GM12878 (cell line): Measurements from ENCODE around the gene ZNF772. TPM values are rescaled to one million over a fixed set of nuclear protein-coding genes. Genes with fewer than 3 reads are reported as not detected.

Source experiments
- ATAC-seq: fragments of 200-7000 bp; cut with Tn5 transposase; 3 replicates; pipeline ENCODE4 v1.9.1; 2020; ENCODE audit warnings: mild to moderate bottlenecking, moderate library complexity
- BruUV-seq: library from RNA; stranded (reverse); fragments of 400-500 nt; replicated peaks from 2 replicates; lab custom pipeline; 2021; lab: Mats Ljungman, UMichigan
- CTCF ChIA-PET: fragments of 300-600 bp; sonication (Branson Sonifier 250); formaldehyde crosslinking; extraction: SDS; loops from one replicate; lab custom pipeline; 2021; ENCODE audit warnings: inconsistent platforms; lab: Yijun Ruan, JAX
- POLR2A ChIA-PET: fragments of 350-600 bp; formaldehyde crosslinking; extraction: SDS; loops from one replicate; lab custom pipeline; 2021; ENCODE audit warnings: inconsistent platforms; lab: Charles Lee
- RAD21 ChIA-PET: fragments of 300-600 bp; sonication (Branson Sonifier 250); formaldehyde crosslinking; loops from one replicate; lab custom pipeline; 2023; ENCODE audit warnings: antibody characterized with exemption; ENCODE audit not compliant: unreplicated experiment; lab: Charles Lee
- SMC1A ChIA-PET: fragments of 300-600 bp; sonication (Branson Sonifier 250); formaldehyde crosslinking; loops from one replicate; lab custom pipeline; 2023; ENCODE audit not compliant: unreplicated experiment, uncharacterized antibody; lab: Charles Lee
- DNase-seq: peaks from one replicate; pipeline ENCODE4 v3.0.0-alpha.2; 2011; ENCODE audit warnings: low read depth, low spot score
- FAIRE-seq: peaks from 3 replicates; lab custom pipeline; 2011; peaks lifted over from hg19 to GRCh38; lab: Jason Lieb, UNC
- H2AFZ ChIP-seq: 2 replicates; pipeline ENCODE4 v1.6.0; 2011; ENCODE audit warnings: low read depth, low read length, control low read depth; ENCODE audit not compliant: control insufficient read depth
- H3K27ac ChIP-seq: 2 replicates; pipeline ENCODE4 v1.5.1; 2011; ENCODE audit warnings: control low read depth; ENCODE audit not compliant: control insufficient read depth, insufficient read depth
- H3K27me3 ChIP-seq, 2 experiments: replicated peaks in 1 of 2; 2 replicates each; pipeline versions ENCODE4 v1.6.0 to v1.6.1; 2011; ENCODE audit warnings: low read length in 1 of 2; ENCODE audit not compliant: control insufficient read depth in 2 of 2, insufficient read depth in 2 of 2
- H3K36me3 ChIP-seq, 2 experiments: 2 replicates each; pipeline ENCODE4 v1.5.1; 2011; ENCODE audit warnings: low read length in 1 of 2; ENCODE audit not compliant: control insufficient read depth in 2 of 2, insufficient read depth in 2 of 2
- H3K4me1 ChIP-seq: 2 replicates; pipeline ENCODE4 v1.6.1; 2011; ENCODE audit warnings: mild to moderate bottlenecking, low read length, moderate library complexity, mixed read lengths; ENCODE audit not compliant: control insufficient read depth, insufficient read depth
- H3K4me2 ChIP-seq: 2 replicates; pipeline ENCODE4 v1.6.0; 2011; ENCODE audit warnings: control low read depth; ENCODE audit not compliant: control insufficient read depth, insufficient read depth
- H3K4me3 ChIP-seq: fragments of 200-600 bp; sonication (generic); 2 replicates; pipeline ENCODE4 v1.5.1; 2016
- H3K79me2 ChIP-seq: 2 replicates; pipeline ENCODE4 v1.6.0; 2011; ENCODE audit warnings: low read length; ENCODE audit not compliant: control insufficient read depth, insufficient read depth
- H3K9ac ChIP-seq: 2 replicates; pipeline ENCODE4 v1.8.0; 2011; ENCODE audit warnings: low read length, control low read depth, mixed read lengths; ENCODE audit not compliant: control insufficient read depth, insufficient read depth
- H3K9me3 ChIP-seq: replicated peaks from 3 replicates; pipeline ENCODE4 v1.5.1; 2011; ENCODE audit warnings: mild to moderate bottlenecking, low read length; ENCODE audit not compliant: control insufficient read depth, insufficient read depth
- H4K20me1 ChIP-seq: 2 replicates; pipeline ENCODE4 v1.6.0; 2011; ENCODE audit not compliant: control insufficient read depth, insufficient read depth
- BCL11A ChIP-seq: IDR thresholded peaks from 2 replicates; pipeline ENCODE4 v1.6.1; 2011; ENCODE audit warnings: low read depth, low read length
- CREB1 ChIP-seq: IDR thresholded peaks from 2 replicates; pipeline ENCODE4 v1.6.1; 2012; ENCODE audit warnings: low read depth, mild to moderate bottlenecking, inconsistent platforms
- IKZF1 ChIP-seq: fragments of 450-650 bp; conservative IDR thresholded peaks from 2 replicates; pipeline ENCODE4 v1.6.1; 2017; ENCODE audit warnings: antibody characterized with exemption, mild to moderate bottlenecking
- JUND ChIP-seq: IDR thresholded peaks from 2 replicates; pipeline ENCODE4 v1.6.1; 2012; ENCODE audit warnings: low read depth, mild to moderate bottlenecking, low read length, improper control_type of control experiment, moderate library complexity
- LARP7 ChIP-seq: fragments of 450-650 bp; IDR thresholded peaks from 2 replicates; pipeline ENCODE4 v1.6.1; 2017; ENCODE audit warnings: mild to moderate bottlenecking
- MTA2 ChIP-seq: fragments of 450-650 bp; IDR thresholded peaks from 2 replicates; pipeline ENCODE4 v1.6.1; 2016; ENCODE audit warnings: low read depth, mild to moderate bottlenecking, moderate library complexity
- NFXL1 ChIP-seq: fragments of 450-650 bp; IDR thresholded peaks from 2 replicates; pipeline ENCODE4 v1.6.1; 2017; ENCODE audit warnings: antibody characterized with exemption, mild to moderate bottlenecking, borderline replicate concordance
- NR2C2 ChIP-seq: IDR thresholded peaks from 2 replicates; pipeline ENCODE4 v1.6.1; 2011; ENCODE audit warnings: borderline replicate concordance, low read depth; ENCODE audit not compliant: control insufficient read depth, insufficient read length
- NRF1 ChIP-seq: conservative IDR thresholded peaks from 2 replicates; pipeline ENCODE4 v1.6.1; 2011; ENCODE audit warnings: mild to moderate bottlenecking, low read depth, low read length, improper control_type of control experiment
- PML ChIP-seq: IDR thresholded peaks from 2 replicates; pipeline ENCODE4 v1.6.1; 2012; ENCODE audit warnings: low read length, inconsistent platforms
- POLR2AphosphoS5 ChIP-seq: IDR thresholded peaks from 2 replicates; pipeline ENCODE4 v1.6.1; 2011; ENCODE audit warnings: mild to moderate bottlenecking, low read length, inconsistent platforms
- POU2F2 ChIP-seq: IDR thresholded peaks from 3 replicates; pipeline ENCODE4 v1.6.1; 2011; ENCODE audit warnings: low read depth, mild to moderate bottlenecking, low read length, borderline replicate concordance
- RELA ChIP-seq: fragments of 450-650 bp; IDR thresholded peaks from 2 replicates; pipeline ENCODE4 v1.8.0; 2014; ENCODE audit warnings: borderline replicate concordance; ENCODE audit not compliant: partially characterized antibody
- SIX5 ChIP-seq: IDR thresholded peaks from 2 replicates; pipeline ENCODE4 v1.6.1; 2011; ENCODE audit warnings: mild to moderate bottlenecking, low read depth, low read length, moderate library complexity; ENCODE audit not compliant: severe bottlenecking
- SMAD5 ChIP-seq: IDR thresholded peaks from 2 replicates; pipeline ENCODE4 v1.6.1; 2016; ENCODE audit warnings: antibody characterized with exemption, low read depth
- TBL1XR1 ChIP-seq: IDR thresholded peaks from 2 replicates; pipeline ENCODE4 v1.6.1; 2012; ENCODE audit warnings: low read depth, low read length, improper control_type of control experiment
- ZNF207 ChIP-seq: fragments of 450-650 bp; IDR thresholded peaks from 2 replicates; pipeline ENCODE4 v1.6.1; 2014; ENCODE audit warnings: antibody characterized with exemption, mild to moderate bottlenecking, borderline replicate concordance
- WGBS: methylation state at CpG from one replicate; pipeline ENCODE4 v1.1.6; 2016; ENCODE audit warnings: low lambda C conversion rate; ENCODE audit not compliant: insufficient replicate concordance, insufficient coverage; ENCODE audit errors: missing lambda C conversion rate; 5-methylcytosine and 5-hydroxymethylcytosine counted together
- in situ Hi-C: fragments of 300-500 bp; cut with MboI; formaldehyde crosslinking; loops from 9 replicates; pipeline ENCODE4 v1.14.3; 2018; ENCODE audit warnings: mixed read lengths
- intact Hi-C: fragments of 100-400 bp; cut with micrococcal nuclease; formaldehyde crosslinking; loops from one replicate; pipeline ENCODE4 v1.14.2; 2022; ENCODE audit not compliant: unreplicated experiment
- polyA plus RNA-seq, 11 experiments: library from polyadenylated mRNA; depleted of rRNA in 4 of 11; unstranded in 6 of 11; stranded (reverse) in 5 of 11; fragments of >200 nt; fragmentation: Nextera tagmentation in 4 of 11; fragmentation: Illumina TruSeq in 1 of 11; extraction: Ambion mirVana in 4 of 11; extraction: Trizol in 1 of 11; gene quantifications; 1 replicate in 1 of 11; 2 replicates in 10 of 11; pipeline versions ENCODE4 v1.2.1 to v1.2.3, GENCODE V29; 2011 to 2016; ENCODE audit warnings: inconsistent platforms in 2 of 11, missing spikeins in 2 of 11, low read depth in 1 of 11
- total RNA-seq, 4 experiments: library from RNA; depleted of rRNA in 3 of 4; stranded (reverse); fragments of >200 nt in 3 of 4; fragmentation: Illumina TruSeq in 1 of 4; extraction: Trizol in 1 of 4; gene quantifications; 2 replicates each; pipeline versions ENCODE4 v1.2.1 to v1.2.3, GENCODE V29; 2013 to 2021
- TF ChIP-seq, protein P1 (sequence below): fragments of 150-350 bp; IDR thresholded peaks from 2 replicates; pipeline ENCODE4 v1.6.1; 2014; ENCODE audit warnings: mild to moderate bottlenecking, low read depth, low read length
- TF ChIP-seq, protein P2 (sequence below): fragments of 450-650 bp; IDR thresholded peaks from 2 replicates; pipeline ENCODE4 v1.6.1; 2017; ENCODE audit warnings: mild to moderate bottlenecking, moderate library complexity
- TF ChIP-seq, protein P3 (sequence below): IDR thresholded peaks from 2 replicates; pipeline ENCODE4 v1.6.1; 2012; ENCODE audit warnings: low read length, inconsistent platforms

The ZNF772 gene
- total and polyA plus RNA-seq, 10 of the 15 experiments (the other 5 are each of a cell fraction or from before 2014, with no cell fraction given): 0.42 to 8.7 (median 3.8) TPM

DNA sequence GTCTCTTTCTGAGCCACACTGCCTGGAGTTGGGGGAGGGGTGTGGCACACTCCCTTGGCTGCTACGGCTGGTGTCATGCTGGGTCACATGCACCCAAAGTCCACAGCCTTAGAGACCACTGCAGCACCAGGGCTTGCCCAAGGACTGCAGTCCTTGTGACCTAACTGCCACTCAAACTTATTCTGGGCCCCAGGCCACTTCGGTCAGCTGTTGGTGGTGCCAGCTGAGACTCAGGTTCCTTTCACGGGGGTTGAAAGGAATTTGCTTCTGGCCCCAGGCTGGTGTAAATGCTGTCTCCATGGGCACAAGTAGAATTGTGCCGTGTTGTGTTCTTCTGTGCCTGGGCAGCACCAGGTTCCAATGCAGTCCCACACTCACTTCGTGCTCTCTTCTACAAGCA, 10.9 kb downstream of the ZNF772 start:
- H3K36me3 ChIP-seq: no peaks in the 10 kb centered on the region
- H3K27ac ChIP-seq: no peak overlapping the region
- H4K20me1 ChIP-seq: no peaks in the 10 kb centered on the region
- RAD21 ChIA-PET: no interaction called here
- no peaks in the 10 kb centered on the region for H3K79me2 ChIP-seq
- no peak for ATAC-seq
- TF ChIP-seq NRF1 (no peak), IKZF1 (no peak), MTA2 (no peak), BCL11A (no peak), ZNF207 (no peak), POLR2AphosphoS5 (no peak), PML (no peak), NFXL1 (no peak), RELA (no peak), LARP7 (no peak), SIX5 (no peak), TBL1XR1 (no peak), POU2F2 (no peak), JUND (no peak), NR2C2 (no peak), SMAD5 (no peak), CREB1 (no peak)
- TF ChIP-seq, protein P1, sequence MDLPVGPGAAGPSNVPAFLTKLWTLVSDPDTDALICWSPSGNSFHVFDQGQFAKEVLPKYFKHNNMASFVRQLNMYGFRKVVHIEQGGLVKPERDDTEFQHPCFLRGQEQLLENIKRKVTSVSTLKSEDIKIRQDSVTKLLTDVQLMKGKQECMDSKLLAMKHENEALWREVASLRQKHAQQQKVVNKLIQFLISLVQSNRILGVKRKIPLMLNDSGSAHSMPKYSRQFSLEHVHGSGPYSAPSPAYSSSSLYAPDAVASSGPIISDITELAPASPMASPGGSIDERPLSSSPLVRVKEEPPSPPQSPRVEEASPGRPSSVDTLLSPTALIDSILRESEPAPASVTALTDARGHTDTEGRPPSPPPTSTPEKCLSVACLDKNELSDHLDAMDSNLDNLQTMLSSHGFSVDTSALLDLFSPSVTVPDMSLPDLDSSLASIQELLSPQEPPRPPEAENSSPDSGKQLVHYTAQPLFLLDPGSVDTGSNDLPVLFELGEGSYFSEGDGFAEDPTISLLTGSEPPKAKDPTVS: no peak
- TF ChIP-seq, protein P2, sequence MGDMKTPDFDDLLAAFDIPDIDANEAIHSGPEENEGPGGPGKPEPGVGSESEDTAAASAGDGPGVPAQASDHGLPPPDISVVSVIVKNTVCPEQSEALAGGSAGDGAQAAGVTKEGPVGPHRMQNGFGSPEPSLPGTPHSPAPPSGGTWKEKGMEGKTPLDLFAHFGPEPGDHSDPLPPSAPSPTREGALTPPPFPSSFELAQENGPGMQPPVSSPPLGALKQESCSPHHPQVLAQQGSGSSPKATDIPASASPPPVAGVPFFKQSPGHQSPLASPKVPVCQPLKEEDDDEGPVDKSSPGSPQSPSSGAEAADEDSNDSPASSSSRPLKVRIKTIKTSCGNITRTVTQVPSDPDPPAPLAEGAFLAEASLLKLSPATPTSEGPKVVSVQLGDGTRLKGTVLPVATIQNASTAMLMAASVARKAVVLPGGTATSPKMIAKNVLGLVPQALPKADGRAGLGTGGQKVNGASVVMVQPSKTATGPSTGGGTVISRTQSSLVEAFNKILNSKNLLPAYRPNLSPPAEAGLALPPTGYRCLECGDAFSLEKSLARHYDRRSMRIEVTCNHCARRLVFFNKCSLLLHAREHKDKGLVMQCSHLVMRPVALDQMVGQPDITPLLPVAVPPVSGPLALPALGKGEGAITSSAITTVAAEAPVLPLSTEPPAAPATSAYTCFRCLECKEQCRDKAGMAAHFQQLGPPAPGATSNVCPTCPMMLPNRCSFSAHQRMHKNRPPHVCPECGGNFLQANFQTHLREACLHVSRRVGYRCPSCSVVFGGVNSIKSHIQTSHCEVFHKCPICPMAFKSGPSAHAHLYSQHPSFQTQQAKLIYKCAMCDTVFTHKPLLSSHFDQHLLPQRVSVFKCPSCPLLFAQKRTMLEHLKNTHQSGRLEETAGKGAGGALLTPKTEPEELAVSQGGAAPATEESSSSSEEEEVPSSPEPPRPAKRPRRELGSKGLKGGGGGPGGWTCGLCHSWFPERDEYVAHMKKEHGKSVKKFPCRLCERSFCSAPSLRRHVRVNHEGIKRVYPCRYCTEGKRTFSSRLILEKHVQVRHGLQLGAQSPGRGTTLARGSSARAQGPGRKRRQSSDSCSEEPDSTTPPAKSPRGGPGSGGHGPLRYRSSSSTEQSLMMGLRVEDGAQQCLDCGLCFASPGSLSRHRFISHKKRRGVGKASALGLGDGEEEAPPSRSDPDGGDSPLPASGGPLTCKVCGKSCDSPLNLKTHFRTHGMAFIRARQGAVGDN: no peak
- TF ChIP-seq, protein P3, sequence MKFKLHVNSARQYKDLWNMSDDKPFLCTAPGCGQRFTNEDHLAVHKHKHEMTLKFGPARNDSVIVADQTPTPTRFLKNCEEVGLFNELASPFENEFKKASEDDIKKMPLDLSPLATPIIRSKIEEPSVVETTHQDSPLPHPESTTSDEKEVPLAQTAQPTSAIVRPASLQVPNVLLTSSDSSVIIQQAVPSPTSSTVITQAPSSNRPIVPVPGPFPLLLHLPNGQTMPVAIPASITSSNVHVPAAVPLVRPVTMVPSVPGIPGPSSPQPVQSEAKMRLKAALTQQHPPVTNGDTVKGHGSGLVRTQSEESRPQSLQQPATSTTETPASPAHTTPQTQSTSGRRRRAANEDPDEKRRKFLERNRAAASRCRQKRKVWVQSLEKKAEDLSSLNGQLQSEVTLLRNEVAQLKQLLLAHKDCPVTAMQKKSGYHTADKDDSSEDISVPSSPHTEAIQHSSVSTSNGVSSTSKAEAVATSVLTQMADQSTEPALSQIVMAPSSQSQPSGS: no peak
- TF ChIP-seq, all 136 proteins: peak for 0
- BruUV-seq: no TSS peak
- no peak overlapping the region for H3K4me3 ChIP-seq
- no peak overlapping the region for H3K9ac ChIP-seq
- WGBS: 86% methylated on average over 5 of the region's 5 CpGs
- DNase-seq (no peak), FAIRE-seq (no peak)
- no peak overlapping the region for H3K4me2 ChIP-seq
- H2AFZ ChIP-seq: no peak overlapping the region
- no peaks in the 10 kb centered on the region for H3K27me3 ChIP-seq
- H3K9me3 ChIP-seq: peaks cover 5% of the 10 kb centered on the region
- intact Hi-C loops (no loop called here), in situ Hi-C loops (no loop called here)
- ChIA-PET POLR2A (no interaction called here), SMC1A (interaction anchor here (1.3 kb wide), 1 partner anchor 61 kb away, joined by 5 read pairs; no protein-coding TSS in a partner anchor), CTCF (interaction anchor here (1.3 kb wide), 1 partner anchor 881 kb away, joined by 4 read pairs; no protein-coding TSS in a partner anchor)
- H3K4me1 ChIP-seq: no peaks in the 10 kb centered on the region
